ENCODE measurements around the gene CABP7.

Gene CABP7

DNA sequence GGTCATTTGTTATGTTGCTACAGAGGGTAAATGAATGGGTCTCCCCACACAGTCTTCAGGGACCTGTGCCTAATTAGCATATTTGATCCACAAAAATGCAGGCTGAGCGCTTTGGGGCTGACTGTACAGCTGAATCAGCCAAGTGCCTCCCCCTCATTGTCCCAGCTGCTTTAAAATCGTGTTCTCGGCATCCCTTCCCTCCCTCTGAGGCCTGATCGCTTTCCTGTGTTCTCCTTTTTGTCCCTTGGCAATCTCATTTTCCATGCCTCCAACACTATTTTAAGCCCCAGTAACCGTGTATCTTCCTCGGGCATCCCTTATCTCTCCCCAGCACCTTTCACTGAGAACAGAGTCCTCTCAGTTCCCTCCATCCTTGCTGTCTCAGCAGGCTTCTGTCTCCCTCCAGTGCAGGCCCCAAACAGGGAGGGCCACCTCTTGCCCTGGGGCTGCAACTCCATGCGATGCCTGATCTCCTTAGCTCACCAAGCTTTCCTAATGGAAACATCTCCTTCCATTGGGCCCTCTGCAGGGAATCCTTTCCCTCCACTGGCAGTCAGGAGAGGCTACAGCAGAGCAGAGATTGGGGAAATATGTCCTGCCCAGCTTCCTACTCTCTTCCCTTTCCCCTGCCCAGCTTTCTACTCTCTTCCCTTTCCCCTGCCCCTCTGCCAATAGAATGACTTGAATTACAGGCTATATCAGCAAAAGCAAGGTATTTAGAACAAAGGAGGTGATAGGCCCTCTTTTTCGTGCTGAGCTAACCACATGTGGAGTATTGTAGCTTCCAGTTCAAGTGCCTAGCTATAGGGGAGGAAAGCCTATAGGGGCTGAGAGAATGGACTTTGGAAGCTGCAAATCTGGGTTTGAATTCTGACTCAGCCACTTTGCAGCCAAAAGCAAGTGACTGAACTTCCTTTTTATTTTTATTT lies 61.2 kb downstream of the CABP7 start:
- H3K4me1 ChIP-seq: peaks cover 0 to 28% (median 15%) of the 10 kb centered on the region in 4 donors
- no peaks in the 10 kb centered on the region for H3K9me3 ChIP-seq
- TF ChIP-seq, protein P1, sequence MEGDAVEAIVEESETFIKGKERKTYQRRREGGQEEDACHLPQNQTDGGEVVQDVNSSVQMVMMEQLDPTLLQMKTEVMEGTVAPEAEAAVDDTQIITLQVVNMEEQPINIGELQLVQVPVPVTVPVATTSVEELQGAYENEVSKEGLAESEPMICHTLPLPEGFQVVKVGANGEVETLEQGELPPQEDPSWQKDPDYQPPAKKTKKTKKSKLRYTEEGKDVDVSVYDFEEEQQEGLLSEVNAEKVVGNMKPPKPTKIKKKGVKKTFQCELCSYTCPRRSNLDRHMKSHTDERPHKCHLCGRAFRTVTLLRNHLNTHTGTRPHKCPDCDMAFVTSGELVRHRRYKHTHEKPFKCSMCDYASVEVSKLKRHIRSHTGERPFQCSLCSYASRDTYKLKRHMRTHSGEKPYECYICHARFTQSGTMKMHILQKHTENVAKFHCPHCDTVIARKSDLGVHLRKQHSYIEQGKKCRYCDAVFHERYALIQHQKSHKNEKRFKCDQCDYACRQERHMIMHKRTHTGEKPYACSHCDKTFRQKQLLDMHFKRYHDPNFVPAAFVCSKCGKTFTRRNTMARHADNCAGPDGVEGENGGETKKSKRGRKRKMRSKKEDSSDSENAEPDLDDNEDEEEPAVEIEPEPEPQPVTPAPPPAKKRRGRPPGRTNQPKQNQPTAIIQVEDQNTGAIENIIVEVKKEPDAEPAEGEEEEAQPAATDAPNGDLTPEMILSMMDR (IDR thresholded peaks at IDR 0.05): no peak

More for the DNA sequence above, 61.2 kb downstream of the CABP7 start:
- H3K27ac ChIP-seq: peak overlapping the region; percentile 41 to 48
- no peaks in the 10 kb centered on the region for H3K36me3 ChIP-seq
- intact Hi-C loops (cut with DNase I; ENCODE audit: low total_unique reads): loop anchor here (10.0 kb wide), 1 partner anchor 224 kb away; no protein-coding TSS in a partner anchor
- H3K4me3 ChIP-seq: no peak overlapping the region
- no peak for DNase-seq
- H3K27me3 ChIP-seq: no peaks in the 10 kb centered on the region
